Esophagus muscularis mucosa (tissue), 4 donors: ENCODE data around the gene TTC7B. TPM values are rescaled to one million over a fixed set of nuclear protein-coding genes. Genes with fewer than 3 reads are reported as not detected.
A peak's percentile ranks its signal among the peaks of the same experiment; 100 is the strongest.

Source experiments
- DNase-seq: peaks from one replicate; pipeline ENCODE4 v3.0.0-alpha.2; 2017; ENCODE audit errors: extremely low spot score
- H3K27ac ChIP-seq, 4 donors: fragments of 200-600 bp; sonication (generic); replicated peaks in 1 of 4; 1 replicate in 3 of 4; 2 replicates in 1 of 4; pipeline ENCODE4 v1.5.1; 2016 to 2019; ENCODE audit warnings: mild to moderate bottlenecking in 1 of 4
- H3K27me3 ChIP-seq, 4 donors: fragments of 200-600 bp; sonication (generic); one replicate each; pipeline versions ENCODE4 v1.5.1 to v1.6.0; 2016 to 2019
- H3K36me3 ChIP-seq, 4 donors: fragments of 200-600 bp; sonication (generic); one replicate each; pipeline ENCODE4 v1.5.1; 2016 to 2019
- H3K4me1 ChIP-seq, 4 donors: fragments of 200-600 bp; sonication (generic); one replicate each; pipeline ENCODE4 v1.5.1; 2016 to 2019
- H3K4me3 ChIP-seq, 4 donors: fragments of 200-600 bp; sonication (generic); 1 replicate in 2 of 4; 2 replicates in 2 of 4; pipeline ENCODE4 v1.5.1; 2016 to 2019; ENCODE audit warnings: mild to moderate bottlenecking in 4 of 4, moderate library complexity in 1 of 4
- H3K9me3 ChIP-seq, 4 donors: fragments of 200-600 bp; sonication (generic); 1 replicate in 3 of 4; 2 replicates in 1 of 4; pipeline ENCODE4 v1.5.1; 2016 to 2019
- EP300 ChIP-seq: sonication (generic); formaldehyde crosslinking; IDR thresholded peaks from one replicate; pipeline ENCODE4 v1.6.1; 2017; ENCODE audit warnings: antibody characterized with exemption
- POLR2A ChIP-seq: fragments of 450-650 bp; IDR thresholded peaks from one replicate; pipeline ENCODE4 v1.6.1; 2017; ENCODE audit warnings: antibody characterized with exemption, moderate library complexity, mild to moderate bottlenecking, low read depth
- POLR2AphosphoS5 ChIP-seq, 2 donors: sonication (generic); formaldehyde crosslinking; IDR thresholded peaks; one replicate each; pipeline ENCODE4 v1.6.1; 2017; ENCODE audit warnings: antibody characterized with exemption in 2 of 2
- WGBS: methylation state at CpG from one replicate; pipeline ENCODE4 v1.1.5; 2018; 5-methylcytosine and 5-hydroxymethylcytosine counted together
- intact Hi-C: fragments of 100-400 bp; cut with DNase I; formaldehyde crosslinking; loops from one replicate; pipeline ENCODE4 v1.15.1; 2023
- total RNA-seq, 4 donors: library from RNA; depleted of rRNA; stranded (reverse); fragments of >200 nt; gene quantifications; one replicate each; pipeline versions ENCODE4 v1.1.0 to v1.2.1, GENCODE V29; 2016
- TF ChIP-seq, protein P1 (sequence below), 3 experiments: fragments of 200-600 bp in 2 of 3; fragments of 450-650 bp in 1 of 3; sonication (generic) in 2 of 3; IDR thresholded peaks; one replicate each; pipeline ENCODE4 v1.5.1; 2017 to 2019; ENCODE audit warnings: antibody characterized with exemption in 3 of 3, mild to moderate bottlenecking in 2 of 3, moderate library complexity in 1 of 3

The TTC7B gene
- total RNA-seq, 4 donors from 2014 or later = 54.4 to 148 (median 113) TPM

DNA sequence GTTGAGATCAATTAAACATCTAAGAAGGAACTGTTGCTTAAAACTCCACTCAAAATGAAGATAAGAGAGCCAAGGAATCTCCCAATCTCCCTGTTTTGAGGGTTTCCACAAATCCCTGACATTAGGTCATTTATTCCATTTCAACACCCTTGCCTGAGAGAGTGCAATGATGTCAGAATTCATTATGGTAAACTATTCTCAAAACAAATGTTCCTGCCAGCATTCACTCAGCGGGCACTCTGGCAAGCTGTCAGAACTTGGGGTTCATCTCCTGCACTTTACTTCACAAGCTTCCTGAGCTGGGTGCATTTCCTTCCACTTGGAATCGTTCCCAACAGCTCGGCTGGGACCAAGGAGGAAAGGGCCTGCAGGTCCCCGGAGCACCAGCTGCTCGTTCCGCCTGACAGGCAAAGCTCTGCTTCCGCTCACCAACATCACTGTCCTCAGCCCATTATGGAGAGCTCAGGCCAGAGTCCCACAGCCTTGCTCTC is 117.8 kb downstream of the TTC7B start:
- H3K27ac ChIP-seq = peak overlapping the region; percentile 71 to 86 (median 82)
- DNase-seq = no peak
- intact Hi-C loops = loop anchor here (5.0 kb wide), 2 partner anchors 96 to 181 kb away; no protein-coding TSS in a partner anchor

DNA sequence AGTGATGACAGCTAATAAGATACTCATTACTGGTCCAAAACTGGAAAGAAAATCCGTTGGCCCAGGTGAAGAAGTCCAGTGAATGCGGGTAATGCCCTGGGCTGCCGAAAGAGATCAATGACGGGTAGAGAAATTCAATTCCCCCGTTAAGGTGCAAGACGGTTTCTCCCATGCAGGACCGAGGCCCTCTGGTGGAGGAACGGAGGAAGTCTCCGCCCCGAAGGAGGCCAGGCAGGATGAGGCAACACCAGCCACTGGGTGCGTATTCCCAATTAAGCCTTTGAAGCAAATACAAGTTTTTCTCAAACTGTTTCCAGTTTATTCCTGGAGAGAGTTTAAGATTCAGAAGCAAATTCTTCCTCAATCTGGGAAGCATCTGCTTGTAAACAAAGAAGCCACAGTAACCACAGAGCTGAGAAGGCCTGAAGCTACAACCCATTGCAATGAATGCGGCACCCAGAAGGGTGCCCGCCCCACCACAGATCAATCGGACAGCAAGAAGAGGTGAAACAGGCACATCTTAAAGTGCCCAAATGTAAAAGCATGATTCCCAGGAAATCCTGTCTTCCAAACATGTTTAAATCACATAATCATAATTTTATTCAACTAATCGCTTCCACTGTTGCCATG is 118.5 kb downstream of the TTC7B start:
- intact Hi-C loops = loop anchor here (2.0 to 5.0 kb wide), 4 partner anchors 95 to 395 kb away; no protein-coding TSS in a partner anchor
- WGBS = 21% methylated on average over 15 of the region's 15 CpGs
- DNase-seq = peak; percentile 96

More for the DNA sequence above, 117.8 kb downstream of the TTC7B start:
- no peaks in the 10 kb centered on the region for H3K9me3 ChIP-seq
- TF ChIP-seq POLR2A (no peak), POLR2AphosphoS5 (IDR thresholded peaks at IDR 0.05) (no peak), EP300 (no peak)
- TF ChIP-seq, protein P1, sequence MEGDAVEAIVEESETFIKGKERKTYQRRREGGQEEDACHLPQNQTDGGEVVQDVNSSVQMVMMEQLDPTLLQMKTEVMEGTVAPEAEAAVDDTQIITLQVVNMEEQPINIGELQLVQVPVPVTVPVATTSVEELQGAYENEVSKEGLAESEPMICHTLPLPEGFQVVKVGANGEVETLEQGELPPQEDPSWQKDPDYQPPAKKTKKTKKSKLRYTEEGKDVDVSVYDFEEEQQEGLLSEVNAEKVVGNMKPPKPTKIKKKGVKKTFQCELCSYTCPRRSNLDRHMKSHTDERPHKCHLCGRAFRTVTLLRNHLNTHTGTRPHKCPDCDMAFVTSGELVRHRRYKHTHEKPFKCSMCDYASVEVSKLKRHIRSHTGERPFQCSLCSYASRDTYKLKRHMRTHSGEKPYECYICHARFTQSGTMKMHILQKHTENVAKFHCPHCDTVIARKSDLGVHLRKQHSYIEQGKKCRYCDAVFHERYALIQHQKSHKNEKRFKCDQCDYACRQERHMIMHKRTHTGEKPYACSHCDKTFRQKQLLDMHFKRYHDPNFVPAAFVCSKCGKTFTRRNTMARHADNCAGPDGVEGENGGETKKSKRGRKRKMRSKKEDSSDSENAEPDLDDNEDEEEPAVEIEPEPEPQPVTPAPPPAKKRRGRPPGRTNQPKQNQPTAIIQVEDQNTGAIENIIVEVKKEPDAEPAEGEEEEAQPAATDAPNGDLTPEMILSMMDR (IDR thresholded peaks at IDR 0.05) = no peak
- no peaks in the 10 kb centered on the region for H3K27me3 ChIP-seq
- 33% methylated on average over 7 of the region's 7 CpGs for WGBS
- peaks cover 32 to 41% (median 37%) of the 10 kb centered on the region in 4 donors for H3K4me1 ChIP-seq
- no peaks in the 10 kb centered on the region for H3K36me3 ChIP-seq
- no peak overlapping the region for H3K4me3 ChIP-seq

DNA sequence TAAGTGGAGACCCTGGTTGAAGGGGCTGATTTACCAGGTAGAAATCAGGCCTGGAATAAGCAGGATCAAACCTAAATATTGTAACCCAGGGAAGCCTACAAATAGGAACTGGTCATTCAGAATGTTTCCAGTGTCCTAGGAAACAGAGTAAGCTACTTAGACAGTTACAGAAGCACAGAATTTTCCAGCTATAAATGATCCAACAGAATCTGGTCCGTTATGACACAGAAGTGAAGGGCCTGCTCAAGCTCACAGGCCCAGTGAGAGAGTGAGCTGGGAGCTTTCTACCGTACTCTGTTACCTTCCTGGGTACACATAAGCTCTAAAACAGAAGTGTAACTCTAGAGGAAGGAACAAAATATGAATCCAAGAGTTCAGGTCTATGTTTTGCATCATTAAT is 119.1 kb downstream of the TTC7B start:
- peak overlapping the region; percentile 71 to 86 (median 82) for H3K27ac ChIP-seq
- WGBS = 15% methylated on average over 2 of the region's 2 CpGs

More for the DNA sequence above, 118.5 kb downstream of the TTC7B start:
- H3K9me3 ChIP-seq = no peaks in the 10 kb centered on the region
- H3K4me1 ChIP-seq = peaks cover 32 to 41% (median 34%) of the 10 kb centered on the region in 4 donors
- H3K27me3 ChIP-seq = no peaks in the 10 kb centered on the region
- peak overlapping the region in 1 of 4 donors; percentile 14 for H3K4me3 ChIP-seq
- H3K36me3 ChIP-seq = no peaks in the 10 kb centered on the region
- TF ChIP-seq POLR2AphosphoS5 (IDR thresholded peaks at IDR 0.05) (peak; percentile 70 to 73), EP300 (no peak)
- TF ChIP-seq, protein P1 (IDR thresholded peaks at IDR 0.05) = peak in 2 of 3 experiments; percentile 95 to 97
- peak overlapping the region; percentile 71 to 86 (median 82) for H3K27ac ChIP-seq

DNA sequence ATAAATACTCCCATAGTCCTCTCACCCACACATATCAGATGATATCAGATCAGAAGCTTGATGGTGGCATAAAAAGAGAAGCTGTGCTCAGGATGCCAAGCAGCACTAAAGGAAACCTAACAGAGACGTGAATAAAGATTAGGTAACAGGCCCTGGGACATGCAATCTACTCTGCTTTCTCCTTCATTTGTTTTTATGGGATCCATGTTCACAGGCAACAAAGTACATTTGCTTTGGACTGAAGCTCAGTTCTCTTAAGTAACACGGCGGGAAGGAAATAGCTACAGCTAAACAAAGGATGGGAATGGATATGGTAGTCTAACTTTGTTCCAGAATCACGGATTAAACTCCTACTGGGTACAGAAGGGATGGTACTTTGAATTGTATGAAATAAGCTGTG is 119.5 kb downstream of the TTC7B start:
- no peak for DNase-seq
- H3K4me1 ChIP-seq = peaks cover 32 to 41% (median 34%) of the 10 kb centered on the region in 4 donors
- peak overlapping the region; percentile 71 to 86 (median 82) for H3K27ac ChIP-seq
- no peaks in the 10 kb centered on the region for H3K36me3 ChIP-seq
- no peak overlapping the region for H3K4me3 ChIP-seq
- WGBS = 53% methylated on average over 4 of the region's 4 CpGs
- no peaks in the 10 kb centered on the region for H3K9me3 ChIP-seq
- intact Hi-C loops = loop anchor here (2.0 to 5.0 kb wide), 4 partner anchors 94 to 394 kb away; no protein-coding TSS in a partner anchor
- no peak for TF ChIP-seq EP300
- TF ChIP-seq POLR2A = no peak
- TF ChIP-seq, protein P1 (IDR thresholded peaks at IDR 0.05) = no peak
- no peak for TF ChIP-seq POLR2AphosphoS5 (IDR thresholded peaks at IDR 0.05)
- no peaks in the 10 kb centered on the region for H3K27me3 ChIP-seq

More for the DNA sequence above, 119.1 kb downstream of the TTC7B start:
- H3K27me3 ChIP-seq = no peaks in the 10 kb centered on the region
- TF ChIP-seq, protein P1 (IDR thresholded peaks at IDR 0.05) = no peak
- TF ChIP-seq POLR2A (no peak), POLR2AphosphoS5 (IDR thresholded peaks at IDR 0.05) (no peak), EP300 (no peak)
- no peaks in the 10 kb centered on the region for H3K9me3 ChIP-seq
- H3K4me1 ChIP-seq = peaks cover 32 to 41% (median 34%) of the 10 kb centered on the region in 4 donors
- no peaks in the 10 kb centered on the region for H3K36me3 ChIP-seq
- DNase-seq = no peak
- intact Hi-C loops = loop anchor here (2.0 to 5.0 kb wide), 4 partner anchors 95 to 394 kb away; no protein-coding TSS in a partner anchor
- peak overlapping the region in 1 of 4 donors; percentile 14 for H3K4me3 ChIP-seq
